Raji (cell line): Measurements from ENCODE around the gene ASTL.
A peak's percentile ranks its signal among the peaks of the same experiment; 100 is the strongest.

Source experiments
- POLR2A ChIP-seq: IDR thresholded peaks from 2 replicates; pipeline ENCODE4 v1.6.1; 2011; ENCODE audit warnings: low read depth, low read length, control low read depth; ENCODE audit not compliant: insufficient read depth

ASTL gene

DNA sequence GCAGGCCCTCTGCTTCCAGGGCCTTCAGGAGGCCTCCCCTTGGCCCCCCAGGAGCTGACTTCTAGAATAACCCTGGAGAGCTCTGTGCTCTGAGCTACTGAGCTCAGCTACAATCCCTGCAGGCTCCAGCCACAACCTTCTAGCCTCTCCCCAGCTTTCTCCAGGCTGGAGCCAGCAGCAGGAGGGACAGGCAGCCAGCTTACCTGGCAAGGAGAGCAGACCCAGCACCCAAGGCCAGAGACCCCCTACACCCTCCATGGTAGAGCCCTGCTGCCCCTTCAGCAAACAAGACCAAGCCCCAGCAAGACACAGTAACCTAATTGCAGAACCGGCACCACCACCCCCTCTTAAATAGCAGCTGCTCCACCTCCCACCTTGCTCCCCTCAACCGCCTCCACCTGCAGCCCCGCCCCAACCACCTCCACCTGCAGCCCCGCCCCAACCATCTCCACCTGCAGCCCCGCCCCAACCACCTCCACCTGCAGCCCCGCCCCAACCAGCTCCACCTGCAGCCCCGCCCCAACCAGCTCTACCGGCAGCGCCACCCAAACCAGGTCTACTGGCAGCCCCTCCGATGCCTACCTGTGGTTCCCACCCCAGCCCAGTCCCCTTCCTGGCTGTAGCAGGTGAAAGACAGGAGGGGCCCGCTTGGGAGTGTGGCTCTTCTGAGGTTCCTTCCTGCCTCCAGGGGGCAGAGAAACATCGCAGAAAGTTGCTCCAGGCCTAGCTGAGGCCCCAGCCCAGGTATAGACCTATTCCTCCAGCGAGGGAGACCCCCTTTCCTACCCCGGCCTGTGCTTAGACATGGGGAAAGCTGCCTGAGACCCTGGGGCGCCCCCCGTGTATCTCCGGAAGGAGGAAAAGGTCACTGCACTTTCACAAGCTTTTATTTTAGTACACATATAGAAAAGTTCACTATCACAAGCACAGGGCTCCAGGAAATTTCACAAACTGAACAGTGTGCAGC, at the start of gene ASTL:
Gene ASTL (minus strand): TSS at position 324 of the 967 bp plus-strand sequence. CDS start 66 bp downstream, at position 258.
- TF ChIP-seq POLR2A, result no peak; the same call in 1 of the 2 replicates

DNA sequence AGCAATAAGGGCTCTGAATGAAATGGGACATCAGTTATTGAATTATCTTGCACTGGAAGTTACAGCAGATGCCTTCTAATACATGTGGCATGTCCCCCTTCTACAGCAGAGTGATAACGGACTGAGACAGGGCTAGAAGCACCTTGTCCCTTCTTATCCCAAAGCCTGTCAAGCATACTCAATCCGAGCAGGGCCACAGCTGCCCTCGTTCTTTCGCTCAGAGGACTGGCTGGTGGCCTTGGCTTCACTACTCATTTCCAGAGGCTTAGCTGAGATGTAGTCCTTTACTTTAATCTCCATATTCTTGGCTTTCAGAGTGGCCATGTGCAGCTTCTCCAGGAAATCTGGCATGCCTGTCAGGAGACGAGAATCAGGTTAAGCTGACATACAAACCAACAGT, 48.3 kb upstream of the ASTL start:
- TF ChIP-seq POLR2A, result no peak

DNA sequence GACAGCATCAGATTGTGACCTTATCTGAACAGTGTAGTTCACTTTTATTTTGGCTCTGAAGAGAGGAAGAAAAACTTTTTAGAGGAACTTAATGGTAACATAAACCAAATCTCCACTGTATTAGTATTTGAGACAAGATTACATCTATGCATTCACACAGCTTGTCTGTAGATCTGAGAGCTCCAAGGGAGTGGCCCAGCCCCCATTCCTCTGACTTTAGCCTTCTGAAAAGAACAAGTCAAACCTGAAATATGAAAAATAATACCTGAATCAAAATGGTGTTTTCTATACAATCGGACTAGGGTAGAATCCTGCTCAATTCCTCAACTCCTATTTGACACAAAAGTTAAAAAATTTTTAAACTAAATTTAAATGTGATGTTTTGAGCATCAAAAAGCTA, 47.2 kb upstream of the ASTL start:
- no peak for TF ChIP-seq POLR2A

DNA sequence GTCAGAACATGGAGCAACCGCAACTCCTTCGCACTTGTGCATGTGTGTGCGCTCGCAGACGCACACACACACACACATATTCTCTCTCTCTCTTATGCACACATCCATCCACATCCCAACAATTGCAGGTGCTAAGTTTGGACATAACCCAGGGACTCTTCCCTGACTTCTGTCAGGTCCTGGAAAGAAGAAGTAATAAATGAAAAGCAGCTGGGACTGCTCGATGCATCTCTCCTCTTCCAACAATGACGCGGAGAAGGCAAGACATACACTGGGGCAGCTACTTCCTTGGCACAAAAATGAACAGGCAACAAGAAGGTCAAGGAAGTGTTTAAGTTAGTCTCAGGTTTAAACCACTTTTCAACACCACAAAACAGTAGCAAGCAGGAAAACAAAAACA, 46.7 kb upstream of the ASTL start:
- no peak for TF ChIP-seq POLR2A

DNA sequence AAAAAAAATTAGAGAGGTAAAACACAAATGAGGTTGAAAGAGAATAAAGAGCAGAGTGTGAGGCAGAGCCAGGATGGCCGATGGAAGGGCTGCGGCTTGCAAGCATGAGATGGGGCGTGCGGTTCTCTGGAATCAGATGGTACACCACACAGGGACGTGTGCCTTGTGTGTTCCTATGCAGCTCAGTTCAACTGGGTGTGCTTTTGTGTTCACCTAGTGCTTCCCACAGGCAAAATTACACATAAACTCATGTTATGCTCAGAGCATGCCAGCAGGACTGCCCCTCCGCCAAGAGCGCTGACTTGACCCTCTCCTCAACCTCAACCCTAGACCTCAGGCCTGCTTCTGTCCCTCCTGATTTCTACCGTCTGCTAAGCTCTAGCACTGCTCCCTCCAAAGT, 45.9 kb upstream of the ASTL start:
- no peak for TF ChIP-seq POLR2A

DNA sequence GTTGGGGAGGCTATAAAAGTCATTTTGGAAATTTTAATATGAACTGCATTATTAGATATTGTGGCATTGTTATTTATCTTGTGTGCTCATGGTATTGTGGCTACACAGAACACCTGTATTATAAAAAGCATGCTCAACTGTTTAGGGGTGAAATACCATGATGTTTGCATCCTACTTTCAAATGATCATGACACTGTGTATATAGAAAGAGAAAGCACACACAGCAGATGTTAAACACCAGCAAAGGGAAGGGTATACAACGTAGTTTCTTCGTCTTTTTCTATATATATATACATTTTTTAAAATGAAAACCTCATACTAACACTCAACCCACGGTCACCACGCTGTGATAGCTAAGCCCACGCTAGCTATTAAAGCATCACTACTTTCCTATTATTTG, 43.2 kb upstream of the ASTL start:
- no peak for TF ChIP-seq POLR2A

DNA sequence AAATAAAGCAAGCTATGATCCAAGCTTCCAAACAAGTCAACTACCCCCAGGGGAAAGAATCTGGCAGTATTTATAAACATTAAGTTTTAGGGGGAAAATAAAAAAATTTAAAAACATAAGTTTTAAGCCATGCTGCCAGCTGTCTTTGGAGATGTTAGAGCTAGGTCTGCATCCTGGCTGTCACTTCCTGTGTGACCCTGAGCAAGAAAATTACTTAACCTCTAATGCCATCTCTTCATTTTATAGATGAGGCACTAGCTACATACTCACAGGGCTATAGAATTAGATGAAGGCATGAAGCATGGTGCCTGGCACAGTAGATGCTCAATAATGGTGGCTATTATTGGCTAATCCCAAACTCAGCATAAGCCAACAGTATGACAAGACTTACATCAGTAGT, 42.2 kb upstream of the ASTL start:
- no peak for TF ChIP-seq POLR2A

DNA sequence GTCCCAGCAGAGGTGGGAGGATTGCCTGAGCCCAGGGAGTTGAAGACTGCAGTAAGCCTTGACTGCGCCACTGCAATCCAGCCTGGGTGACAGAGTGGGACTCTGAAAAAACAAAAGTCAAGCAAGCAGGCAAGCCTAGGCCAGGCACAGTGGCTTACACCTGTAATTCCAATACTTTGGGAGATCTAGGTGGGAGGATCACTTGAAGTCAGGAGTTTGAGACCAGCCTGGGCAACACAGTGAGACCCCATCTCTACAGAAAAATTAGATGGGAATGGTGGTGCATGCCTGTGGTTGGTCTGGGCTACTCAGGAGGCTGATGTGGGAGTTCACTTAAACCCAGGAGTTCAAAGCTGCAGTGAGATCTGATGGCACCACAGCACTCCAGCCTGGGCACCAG, 41.7 kb upstream of the ASTL start:
- TF ChIP-seq POLR2A, result no peak

DNA sequence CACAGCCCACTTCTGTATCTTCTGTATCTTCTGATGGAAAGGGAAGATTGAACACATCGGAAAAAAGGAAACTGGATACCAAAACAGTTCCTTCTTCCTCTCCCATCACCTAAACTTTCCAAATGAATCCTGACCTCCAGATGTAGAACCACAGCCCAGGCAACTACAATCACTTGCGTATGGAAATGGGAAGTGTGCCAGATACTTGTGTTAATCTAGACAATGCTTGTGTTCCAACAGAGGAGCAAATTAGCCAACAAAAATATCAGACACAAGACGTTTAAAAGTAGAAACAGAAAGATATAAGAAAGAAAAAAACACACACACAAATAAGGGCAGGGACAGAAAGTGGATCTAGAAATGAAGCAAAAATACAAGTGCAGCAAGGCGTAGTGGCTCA, 38.4 kb upstream of the ASTL start:
- TF ChIP-seq POLR2A, result no peak

DNA sequence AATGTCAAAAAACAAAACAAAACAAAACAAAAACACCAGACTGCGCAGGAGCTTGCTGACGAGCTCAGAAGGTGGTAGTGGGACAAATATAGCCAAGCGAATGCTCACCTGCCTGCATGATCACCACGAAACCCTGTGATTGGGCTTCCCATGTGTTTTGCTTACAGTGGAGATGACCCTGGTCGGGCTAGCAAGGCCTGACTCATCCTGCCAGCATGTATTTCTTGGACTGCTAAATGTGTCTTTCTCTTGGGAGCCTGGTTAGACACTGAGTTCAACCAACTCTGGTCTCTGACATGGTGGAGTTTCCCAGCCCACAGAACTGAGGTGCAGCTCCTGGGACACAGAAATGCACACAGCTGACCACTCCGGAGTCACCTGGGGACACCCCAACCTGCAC, 37.6 kb upstream of the ASTL start:
- no peak for TF ChIP-seq POLR2A

DNA sequence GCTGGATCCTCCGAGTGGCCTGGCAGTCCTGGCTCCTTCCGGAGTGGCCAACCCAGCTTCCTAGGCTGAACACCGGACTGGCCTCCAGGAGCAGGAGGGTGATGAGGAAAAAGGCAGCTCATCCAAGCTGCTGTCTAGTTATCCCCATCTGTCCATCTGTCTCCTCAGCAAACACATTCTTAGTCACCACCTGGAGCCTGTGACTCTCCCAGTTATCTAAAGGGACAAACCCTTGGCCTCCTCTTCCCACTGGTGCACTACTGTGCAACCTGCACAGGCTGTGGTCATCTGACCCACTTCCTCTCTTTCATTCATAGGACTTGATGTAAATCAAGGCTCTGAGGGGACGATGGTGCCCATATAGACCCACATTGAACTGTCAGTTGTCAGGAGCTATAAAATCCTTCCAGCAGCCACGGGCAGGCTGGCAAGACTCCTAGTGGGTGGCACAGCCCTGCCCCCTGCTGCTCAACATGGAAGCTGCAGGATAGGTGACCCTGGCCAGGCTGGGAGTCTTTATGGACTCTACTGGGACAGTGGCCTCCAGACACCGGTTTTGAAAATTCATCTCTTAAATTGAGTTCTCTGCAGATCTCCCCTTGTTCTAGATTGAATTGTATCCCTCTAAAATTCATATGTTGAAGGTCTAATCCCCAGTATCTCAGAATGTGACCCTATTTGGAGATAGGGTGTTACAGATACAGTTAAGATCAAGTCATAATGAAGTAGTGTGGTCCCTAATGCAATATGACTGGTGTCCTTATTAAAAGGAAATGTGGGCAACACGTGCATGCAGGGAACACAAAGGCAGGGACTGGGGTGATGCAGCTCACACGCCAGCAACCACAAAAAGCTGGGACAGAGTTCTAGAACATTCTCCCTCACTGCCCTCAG, 36.2 kb upstream of the ASTL start:
- 0 out of 2 replicates have a peak, but pooled peaks have one; percentile 33 for TF ChIP-seq POLR2A

DNA sequence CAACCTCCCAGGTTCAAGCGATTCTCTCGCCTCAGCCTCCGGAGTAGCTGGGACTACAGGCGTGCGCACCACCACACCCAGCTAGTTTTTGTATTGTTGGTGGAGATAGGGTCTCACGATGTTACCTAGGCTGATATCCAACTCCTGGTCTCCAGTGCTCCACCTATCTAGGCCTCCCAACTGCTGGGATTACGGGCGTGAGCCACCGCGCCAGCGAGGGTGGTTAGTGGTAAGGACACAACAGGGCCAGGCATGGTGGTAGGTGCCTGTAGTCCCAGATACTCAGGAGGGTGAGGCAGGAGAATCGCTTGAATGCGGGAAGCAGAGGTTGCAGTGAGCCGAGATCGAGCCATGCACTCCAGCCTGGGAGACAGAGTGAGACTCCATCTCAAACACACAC, 33.5 kb upstream of the ASTL start:
- TF ChIP-seq POLR2A, result no peak

DNA sequence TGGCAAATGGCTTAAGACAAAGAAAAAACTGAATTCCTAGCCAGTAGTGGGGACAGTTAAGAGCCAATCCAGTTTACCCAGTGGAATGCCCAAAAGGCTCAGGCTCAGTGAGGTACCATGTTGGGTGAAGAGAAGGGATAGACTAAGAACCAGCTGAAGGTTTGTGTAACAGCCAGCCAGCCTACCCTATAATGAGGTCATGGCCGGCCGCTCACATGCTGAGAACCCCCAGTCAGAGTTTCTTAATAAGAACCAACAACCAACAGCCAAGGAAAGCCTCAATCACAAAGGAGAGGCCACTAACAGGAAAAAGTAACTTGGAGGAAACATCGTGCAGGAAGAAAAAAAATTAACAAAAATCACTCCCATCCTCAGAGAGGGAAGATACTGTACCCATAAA, 32.3 kb upstream of the ASTL start:
- TF ChIP-seq POLR2A, result no peak

DNA sequence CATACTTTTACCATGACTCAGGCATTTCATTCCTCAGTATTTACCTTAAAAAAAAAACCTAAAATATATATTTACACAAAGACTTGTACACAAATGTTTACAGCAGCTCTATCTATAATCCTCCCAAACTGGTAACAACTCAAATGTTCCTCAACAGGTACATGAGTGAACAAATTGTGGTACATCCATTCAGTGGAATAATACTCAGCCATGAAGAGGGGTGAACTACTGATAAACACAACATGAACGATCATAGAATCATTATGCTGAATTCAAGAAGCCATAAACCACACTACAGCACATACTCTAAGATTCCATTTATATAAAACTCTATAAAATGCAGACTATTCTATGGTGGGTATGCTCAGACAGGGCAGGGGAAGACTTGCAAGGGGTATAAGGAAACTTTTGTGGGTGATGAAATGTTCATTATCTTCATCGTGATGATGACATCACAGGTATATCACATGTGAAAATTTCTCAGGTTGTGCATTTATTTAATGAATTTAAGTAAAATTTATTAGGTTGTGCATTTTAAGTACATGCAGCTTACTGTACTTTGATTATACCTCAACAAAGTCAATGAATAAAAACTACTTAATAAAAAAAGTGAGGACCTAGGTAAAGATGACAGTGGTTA, 31.7 kb upstream of the ASTL start:
- TF ChIP-seq POLR2A, result no peak

DNA sequence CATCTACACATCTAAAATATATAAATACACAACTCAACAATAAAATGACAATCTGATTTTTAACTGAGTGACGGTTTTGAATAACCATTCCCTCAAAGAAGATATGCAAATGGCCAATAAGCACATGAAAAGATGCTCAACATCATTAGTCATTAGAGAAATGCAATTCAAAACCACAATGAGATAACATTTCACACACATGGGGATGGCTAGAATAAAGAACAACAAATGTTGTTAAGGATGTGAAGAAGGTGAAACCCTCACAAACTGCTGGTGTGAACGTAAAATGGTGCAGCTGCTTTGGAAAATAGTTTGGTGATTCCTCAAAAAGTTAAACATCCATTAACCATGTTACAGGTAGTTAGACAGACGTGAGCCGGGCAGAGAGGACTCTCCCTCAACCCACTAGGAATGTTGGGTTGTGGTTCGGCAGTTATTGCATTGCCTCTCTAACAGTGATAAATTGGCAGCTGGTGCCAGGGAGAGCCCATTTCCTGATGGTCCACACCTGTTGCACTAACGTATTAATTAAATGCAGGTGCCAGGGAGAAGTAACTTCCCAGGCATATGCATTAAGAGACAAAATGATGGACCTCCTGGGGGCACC, 29.2 kb upstream of the ASTL start:
- TF ChIP-seq POLR2A, result no peak
